Testis (tissue), 3 donors: ENCODE measurements around the gene PGR. TPM values are rescaled to one million over a fixed set of nuclear protein-coding genes. Genes with fewer than 3 reads are reported as not detected.
"Not testable (repeated sequence)": the region's sequence is repeated elsewhere in the genome, so short reads cannot be mapped to it uniquely, and the experiment has no call there.

Experiments used
- DNase-seq: peaks from one replicate; pipeline ENCODE4 v3.0.0-alpha.2; 2019
- H3K27ac ChIP-seq, 2 donors: fragments of 200-600 bp; sonication (generic); one replicate each; pipeline ENCODE4 v1.5.1; 2019
- H3K27me3 ChIP-seq: fragments of 200-600 bp; sonication (generic); one replicate; pipeline ENCODE4 v1.5.1; 2019
- H3K36me3 ChIP-seq: fragments of 200-600 bp; sonication (generic); one replicate; pipeline ENCODE4 v1.5.1; 2017; ENCODE audit warnings: low read depth; ENCODE audit errors: missing control alignments
- H3K4me1 ChIP-seq: fragments of 200-600 bp; sonication (generic); one replicate; pipeline ENCODE4 v1.5.1; 2019
- H3K4me3 ChIP-seq, 2 donors: fragments of 200-600 bp; sonication (generic); one replicate each; pipeline ENCODE4 v1.5.1; 2017 to 2019
- H3K9me3 ChIP-seq: fragments of 200-600 bp; sonication (generic); one replicate; pipeline ENCODE4 v1.5.1; 2017
- CTCF ChIP-seq, 3 experiments: fragments of 450-650 bp in 2 of 3; fragments of 200-600 bp in 1 of 3; sonication (generic) in 1 of 3; IDR thresholded peaks; one replicate each; pipeline ENCODE4 v1.5.1; 2016 to 2019; ENCODE audit warnings: antibody characterized with exemption in 3 of 3, mild to moderate bottlenecking in 2 of 3, moderate library complexity in 1 of 3
- POLR2A ChIP-seq: fragments of 450-650 bp; IDR thresholded peaks from one replicate; pipeline ENCODE4 v1.6.1; 2017; ENCODE audit warnings: antibody characterized with exemption, mild to moderate bottlenecking, moderate library complexity
- WGBS, 2 donors: methylation state at CpG; one replicate each; pipeline ENCODE4 v1.1.5; 2018; 5-methylcytosine and 5-hydroxymethylcytosine counted together
- intact Hi-C: fragments of 100-400 bp; cut with DNase I; formaldehyde crosslinking; loops from one replicate; pipeline ENCODE4 v1.15.1; 2023; ENCODE audit warnings: low total_unique reads
- polyA plus RNA-seq: library from polyadenylated mRNA; stranded (reverse); fragments of 350-450 nt; fragmentation: Illumina TruSeq; extraction: RNeasy Lipid Tissue Mini Kit (QIAGEN cat#74804); gene quantifications from one replicate; pipeline ENCODE4 v1.2.3, GENCODE V29; 2014; ENCODE audit warnings: low read depth, low replicate concordance; ENCODE audit not compliant: insufficient read depth
- total RNA-seq, 2 donors: library from RNA; depleted of rRNA; stranded (reverse); fragments of >200 nt; gene quantifications; one replicate each; pipeline ENCODE4 v1.2.3, GENCODE V29; 2016

Gene PGR
- total and polyA plus RNA-seq, 3 donors from 2014 or later: 2.4 to 9.6 (median 3.3) TPM

- WGBS, 2 donors: 87 to 92% methylated on average over 1 of the region's 1 CpG
Measured at GRCh38 chr11:101019870-101020269, 109.7 kb downstream of the PGR start.

GRCh38 chr11:101014600-101015285 is 114.9 kb downstream of the PGR start:
- DNase-seq: no peak
- H3K4me1 ChIP-seq: no peaks in the 10 kb centered on the region
- no peaks in the 10 kb centered on the region for H3K36me3 ChIP-seq
- H3K27ac ChIP-seq: no peak overlapping the region
- intact Hi-C loops: no loop called here
- TF ChIP-seq POLR2A (no peak), CTCF (IDR thresholded peaks at IDR 0.05) (no peak)
- no peak overlapping the region for H3K4me3 ChIP-seq
- no peaks in the 10 kb centered on the region for H3K27me3 ChIP-seq
- no peaks in the 10 kb centered on the region for H3K9me3 ChIP-seq

More at GRCh38 chr11:101019870-101020269, 109.7 kb downstream of the PGR start:
- no peaks in the 10 kb centered on the region for H3K4me1 ChIP-seq
- no peak overlapping the region for H3K4me3 ChIP-seq
- TF ChIP-seq CTCF (IDR thresholded peaks at IDR 0.05): no peak
- TF ChIP-seq POLR2A: no peak
- no peaks in the 10 kb centered on the region for H3K9me3 ChIP-seq
- no peaks in the 10 kb centered on the region for H3K36me3 ChIP-seq
- H3K27ac ChIP-seq: no peak overlapping the region
- intact Hi-C loops: no loop called here
- H3K27me3 ChIP-seq: no peaks in the 10 kb centered on the region
- no peak for DNase-seq

- H3K9me3 ChIP-seq, H3K27ac ChIP-seq, H3K4me1 ChIP-seq, H3K4me3 ChIP-seq, intact Hi-C loops, H3K36me3 ChIP-seq, DNase-seq, H3K27me3 ChIP-seq: not testable (repeated sequence)
Measured at GRCh38 chr11:101013702-101014101, 115.9 kb downstream of the PGR start.

- H3K27ac ChIP-seq: no peak overlapping the region
- WGBS, 2 donors: 89 to 90% methylated on average over 5 of the region's 5 CpGs
- intact Hi-C loops: no loop called here
Measured at GRCh38 chr11:101011881-101012280, 117.7 kb downstream of the PGR start.

GRCh38 chr11:101010899-101011298 is 118.7 kb downstream of the PGR start:
- H3K27ac ChIP-seq: no peak overlapping the region
- TF ChIP-seq CTCF (IDR thresholded peaks at IDR 0.05) (no peak), POLR2A (no peak)
- no peak overlapping the region for H3K4me3 ChIP-seq
- intact Hi-C loops: no loop called here
- H3K9me3 ChIP-seq: no peaks in the 10 kb centered on the region
- no peak for DNase-seq
- H3K27me3 ChIP-seq: no peaks in the 10 kb centered on the region
- 85 to 88% methylated on average over 5 of the region's 5 CpGs for WGBS, 2 donors
- no peaks in the 10 kb centered on the region for H3K36me3 ChIP-seq
- H3K4me1 ChIP-seq: no peaks in the 10 kb centered on the region

More at GRCh38 chr11:101011881-101012280, 117.7 kb downstream of the PGR start:
- no peaks in the 10 kb centered on the region for H3K9me3 ChIP-seq
- H3K4me1 ChIP-seq: no peaks in the 10 kb centered on the region
- no peaks in the 10 kb centered on the region for H3K36me3 ChIP-seq
- DNase-seq: no peak
- no peak overlapping the region for H3K4me3 ChIP-seq
- no peaks in the 10 kb centered on the region for H3K27me3 ChIP-seq
- no peak for TF ChIP-seq POLR2A
- TF ChIP-seq CTCF (IDR thresholded peaks at IDR 0.05): no peak
